OCI-LY3 (cell line): ENCODE measurements around the gene UNC5A.

Experiments
- H2AFZ ChIP-seq: fragments of 200-600, 300-600 bp; shearing (Covaris generic); 2 replicates; pipeline ENCODE4 v1.6.0; 2014; ENCODE audit warnings: antibody characterized with exemption, low read depth, low read length
- H3K27ac ChIP-seq: fragments of 200-600, 300-600 bp; sonication (generic); 2 replicates; pipeline ENCODE4 v1.5.1; 2014; ENCODE audit warnings: mild to moderate bottlenecking, low read length, moderate library complexity, mixed read lengths
- H3K27me3 ChIP-seq: fragments of 200-600, 300-600 bp; sonication (generic); 2 replicates; pipeline ENCODE4 v1.6.1; 2014; ENCODE audit warnings: low read depth, low read length, mixed read lengths
- H3K36me3 ChIP-seq: fragments of 200-600, 300-600 bp; sonication (generic); replicated peaks from 2 replicates; pipeline ENCODE3; 2014; ENCODE audit warnings: low read depth, low read length, mixed read lengths
- H3K4me1 ChIP-seq: fragments of 300-600, 200-600 bp; sonication (generic); 2 replicates; pipeline ENCODE4 v1.6.1; 2014; ENCODE audit warnings: low read length, mixed read lengths
- H3K4me2 ChIP-seq: fragments of 200-600, 300-600 bp; sonication (generic); 2 replicates; pipeline ENCODE4 v1.6.1; 2014; ENCODE audit warnings: low read length, mixed read lengths
- H3K4me3 ChIP-seq: fragments of 300-600, 200-600 bp; sonication (generic); 2 replicates; pipeline ENCODE4 v1.5.1; 2014; ENCODE audit warnings: antibody characterized with exemption, mild to moderate bottlenecking, low read length, moderate library complexity
- H3K79me2 ChIP-seq: fragments of 300-600, 200-600 bp; shearing (Covaris generic); 2 replicates; pipeline ENCODE4 v1.6.1; 2014; ENCODE audit warnings: mild to moderate bottlenecking, low read length, mixed read lengths
- H3K9ac ChIP-seq: fragments of 300-600, 200-600 bp; shearing (Covaris generic); 2 replicates; pipeline ENCODE4 v1.6.0; 2014; ENCODE audit warnings: mild to moderate bottlenecking, low read length, moderate library complexity
- H3K9me3 ChIP-seq: fragments of 200-600, 300-600 bp; shearing (Covaris generic); 2 replicates; pipeline ENCODE4 v1.6.1; 2014; ENCODE audit warnings: low read length, mixed read lengths; ENCODE audit not compliant: insufficient read depth
- H4K20me1 ChIP-seq: fragments of 200-600, 300-600 bp; sonication (generic); 2 replicates; pipeline ENCODE4 v1.6.1; 2016; ENCODE audit warnings: low read length, mixed read lengths; ENCODE audit not compliant: insufficient read depth
- EZH2phosphoT487 ChIP-seq: fragments of 200-600 bp; shearing (Covaris generic); IDR thresholded peaks from 2 replicates; pipeline ENCODE4 v1.6.1; 2018; ENCODE audit warnings: antibody characterized with exemption, mixed run types, low read depth
- TF ChIP-seq, protein P1 (sequence below): fragments of 200-600, 300-600 bp; sonication (generic); IDR thresholded peaks from 2 replicates; pipeline ENCODE4 v1.5.1; 2014; ENCODE audit warnings: antibody characterized with exemption, low read length, low read depth

The UNC5A gene

DNA sequence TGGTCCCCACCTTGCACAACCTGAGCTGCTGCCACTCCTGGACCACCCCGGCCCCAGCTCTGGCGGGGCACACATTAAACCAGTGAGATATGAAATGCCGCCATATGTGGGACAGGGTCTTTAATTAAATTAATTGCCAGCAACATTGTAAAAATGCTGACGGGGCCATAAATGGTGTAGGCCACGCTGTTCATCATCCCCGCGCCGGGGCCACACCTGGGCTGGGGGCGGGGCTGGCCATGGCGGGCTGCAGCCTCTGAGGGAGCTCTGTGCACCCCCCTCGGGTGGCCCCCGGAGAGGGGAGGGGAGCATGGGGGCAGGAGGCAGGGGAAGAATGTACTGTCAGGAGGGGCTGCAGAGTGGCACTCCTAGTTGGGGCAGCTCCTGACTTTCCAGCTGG, 41.0 kb downstream of the UNC5A start:
- H3K79me2 ChIP-seq: no peaks in the 10 kb centered on the region
- TF ChIP-seq, protein P1, sequence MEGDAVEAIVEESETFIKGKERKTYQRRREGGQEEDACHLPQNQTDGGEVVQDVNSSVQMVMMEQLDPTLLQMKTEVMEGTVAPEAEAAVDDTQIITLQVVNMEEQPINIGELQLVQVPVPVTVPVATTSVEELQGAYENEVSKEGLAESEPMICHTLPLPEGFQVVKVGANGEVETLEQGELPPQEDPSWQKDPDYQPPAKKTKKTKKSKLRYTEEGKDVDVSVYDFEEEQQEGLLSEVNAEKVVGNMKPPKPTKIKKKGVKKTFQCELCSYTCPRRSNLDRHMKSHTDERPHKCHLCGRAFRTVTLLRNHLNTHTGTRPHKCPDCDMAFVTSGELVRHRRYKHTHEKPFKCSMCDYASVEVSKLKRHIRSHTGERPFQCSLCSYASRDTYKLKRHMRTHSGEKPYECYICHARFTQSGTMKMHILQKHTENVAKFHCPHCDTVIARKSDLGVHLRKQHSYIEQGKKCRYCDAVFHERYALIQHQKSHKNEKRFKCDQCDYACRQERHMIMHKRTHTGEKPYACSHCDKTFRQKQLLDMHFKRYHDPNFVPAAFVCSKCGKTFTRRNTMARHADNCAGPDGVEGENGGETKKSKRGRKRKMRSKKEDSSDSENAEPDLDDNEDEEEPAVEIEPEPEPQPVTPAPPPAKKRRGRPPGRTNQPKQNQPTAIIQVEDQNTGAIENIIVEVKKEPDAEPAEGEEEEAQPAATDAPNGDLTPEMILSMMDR: no peak
- TF ChIP-seq EZH2phosphoT487: no peak
- H3K27me3 ChIP-seq: no peaks in the 10 kb centered on the region

GRCh38 chr5:176851871-176852658, 41.7 kb downstream of the UNC5A start:
- Histone ChIP-seq H3K4me1 (no peaks in the 10 kb centered on the region), H3K27ac (no peak overlapping the region), H2AFZ (no peak overlapping the region), H3K4me3 (no peak overlapping the region), H3K9me3 (no peaks in the 10 kb centered on the region), H3K27me3 (no peaks in the 10 kb centered on the region), H3K36me3 (no peaks in the 10 kb centered on the region), H3K9ac (no peak overlapping the region), H3K4me2 (no peak overlapping the region), H4K20me1 (no peaks in the 10 kb centered on the region), H3K79me2 (no peaks in the 10 kb centered on the region)
- no peak for TF ChIP-seq EZH2phosphoT487
- TF ChIP-seq, protein P1: no peak

More for the DNA sequence above, 41.0 kb downstream of the UNC5A start:
- H4K20me1 ChIP-seq: no peaks in the 10 kb centered on the region
- H3K36me3 ChIP-seq: no peaks in the 10 kb centered on the region
- no peak overlapping the region for H2AFZ ChIP-seq
- no peak overlapping the region for H3K4me2 ChIP-seq
- H3K4me1 ChIP-seq: no peaks in the 10 kb centered on the region
- H3K9ac ChIP-seq: no peak overlapping the region
- no peak overlapping the region for H3K4me3 ChIP-seq
- no peaks in the 10 kb centered on the region for H3K9me3 ChIP-seq
- H3K27ac ChIP-seq: no peak overlapping the region

GRCh38 chr5:176853151-176853778, 42.9 kb downstream of the UNC5A start:
- TF ChIP-seq EZH2phosphoT487: no peak
- TF ChIP-seq, protein P1: no peak
- Histone ChIP-seq H3K9ac (no peak overlapping the region), H3K9me3 (no peaks in the 10 kb centered on the region), H3K36me3 (no peaks in the 10 kb centered on the region), H3K27me3 (0 out of 2 replicates have a peak, but pooled peaks cover 9% of the 10 kb centered on the region), H3K27ac (no peak overlapping the region), H4K20me1 (no peaks in the 10 kb centered on the region), H3K4me2 (no peak overlapping the region), H3K4me1 (no peaks in the 10 kb centered on the region), H3K4me3 (no peak overlapping the region), H3K79me2 (no peaks in the 10 kb centered on the region), H2AFZ (no peak overlapping the region)

GRCh38 chr5:176854164-176854563, 43.8 kb downstream of the UNC5A start:
- TF ChIP-seq EZH2phosphoT487: no peak
- TF ChIP-seq, protein P1: no peak
- Histone ChIP-seq H3K9ac (no peak overlapping the region), H3K4me2 (no peak overlapping the region), H3K27me3 (0 out of 2 replicates have a peak, but pooled peaks cover 9% of the 10 kb centered on the region), H3K4me3 (no peak overlapping the region), H3K9me3 (no peaks in the 10 kb centered on the region), H3K27ac (no peak overlapping the region), H3K79me2 (no peaks in the 10 kb centered on the region), H2AFZ (no peak overlapping the region), H4K20me1 (no peaks in the 10 kb centered on the region), H3K36me3 (no peaks in the 10 kb centered on the region), H3K4me1 (no peaks in the 10 kb centered on the region)
